NCI-H2227 (cell line): ENCODE measurements around the gene KLC1.
A peak's percentile ranks its signal among the peaks of the same experiment; 100 is the strongest.

Experiments
- DNase-seq: peaks from one replicate; lab custom pipeline; 2025; ENCODE audit not compliant: unreplicated experiment; lab: John Stamatoyannopoulos, UW

Gene KLC1

GRCh38 chr14:103702497-103703432 lies 73.8 kb downstream of the KLC1 start:
- DNase-seq: no peak

- DNase-seq: no peak
Measured at GRCh38 chr14:103703433-103704385, 74.7 kb downstream of the KLC1 start.

GRCh38 chr14:103704708-103705107 lies 75.7 kb downstream of the KLC1 start:
- no peak for DNase-seq

- no peak for DNase-seq
Measured at GRCh38 chr14:103705118-103705503, 76.1 kb downstream of the KLC1 start.

- DNase-seq: no peak
Measured at GRCh38 chr14:103705504-103706284, 76.7 kb downstream of the KLC1 start.

- no peak for DNase-seq
Measured at GRCh38 chr14:103706551-103707328, 77.7 kb downstream of the KLC1 start.

GRCh38 chr14:103707329-103708263 lies 78.6 kb downstream of the KLC1 start:
- DNase-seq: no peak

- no peak for DNase-seq
Measured at GRCh38 chr14:103708750-103709187, 79.8 kb downstream of the KLC1 start.

- no peak for DNase-seq
Measured at GRCh38 chr14:103709814-103710213, 80.8 kb downstream of the KLC1 start.

- DNase-seq: no peak
Measured at GRCh38 chr14:103710771-103711377, 81.9 kb downstream of the KLC1 start.

- DNase-seq: no peak
Measured at GRCh38 chr14:103711516-103712431, 82.8 kb downstream of the KLC1 start.

- DNase-seq: no peak
Measured at GRCh38 chr14:103712633-103713247, 83.7 kb downstream of the KLC1 start.

GRCh38 chr14:103713304-103714062 lies 84.5 kb downstream of the KLC1 start:
- no peak for DNase-seq

GRCh38 chr14:103714063-103714724 lies 85.2 kb downstream of the KLC1 start:
- DNase-seq: no peak

- peak; percentile 99 for DNase-seq
Measured at GRCh38 chr14:103715052-103716000, 86.3 kb downstream of the KLC1 start, which contains the start of the genes XRCC3 and ZFYVE21. TSS of gene XRCC3 (minus strand) at chr14:103715451. CDS start at chr14:103711087, 4,364 bp downstream. TSS of gene ZFYVE21 (plus strand) at chr14:103715810. CDS start at chr14:103715842, 32 bp downstream.
